HG03280 (cell line): ENCODE measurements around the gene ADRA2B.
"Not testable (repeated sequence)": the region's sequence is repeated elsewhere in the genome, so short reads cannot be mapped to it uniquely, and the experiment has no call there.

Experiments used
- ATAC-seq: cut with Tn5 transposase; IDR thresholded peaks from one replicate; pipeline ENCODE4 v1.9.1; 2021; ENCODE audit warnings: mild to moderate bottlenecking, moderate library complexity; ENCODE audit not compliant: unreplicated experiment

The ADRA2B gene

GRCh38 chr2:96071977-96072491, 44.3 kb downstream of the ADRA2B start:
- not testable (repeated sequence) for ATAC-seq

GRCh38 chr2:96071087-96071976, 45.0 kb downstream of the ADRA2B start:
- ATAC-seq = not testable (repeated sequence)

GRCh38 chr2:96070351-96070750, 46.0 kb downstream of the ADRA2B start:
- ATAC-seq = not testable (repeated sequence)

GRCh38 chr2:96069878-96070277, 46.5 kb downstream of the ADRA2B start:
- ATAC-seq = not testable (repeated sequence)

GRCh38 chr2:96067902-96068581, 48.3 kb downstream of the ADRA2B start:
- not testable (repeated sequence) for ATAC-seq

- ATAC-seq = not testable (repeated sequence)
Measured at GRCh38 chr2:96067098-96067660, 49.2 kb downstream of the ADRA2B start.

- ATAC-seq = not testable (repeated sequence)
Measured at GRCh38 chr2:96066511-96066910, 49.9 kb downstream of the ADRA2B start.

- not testable (repeated sequence) for ATAC-seq
Measured at GRCh38 chr2:96065954-96066353, 50.4 kb downstream of the ADRA2B start.

- ATAC-seq = no peak
Measured at GRCh38 chr2:96065381-96065930, 50.9 kb downstream of the ADRA2B start.

GRCh38 chr2:96064760-96065159, 51.6 kb downstream of the ADRA2B start:
- not testable (repeated sequence) for ATAC-seq

- not testable (repeated sequence) for ATAC-seq
Measured at GRCh38 chr2:96064047-96064675, 52.2 kb downstream of the ADRA2B start.

- not testable (repeated sequence) for ATAC-seq
Measured at GRCh38 chr2:96063116-96063899, 53.1 kb downstream of the ADRA2B start.
